Measurements from ENCODE around the gene TMEM266.

The TMEM266 gene

DNA sequence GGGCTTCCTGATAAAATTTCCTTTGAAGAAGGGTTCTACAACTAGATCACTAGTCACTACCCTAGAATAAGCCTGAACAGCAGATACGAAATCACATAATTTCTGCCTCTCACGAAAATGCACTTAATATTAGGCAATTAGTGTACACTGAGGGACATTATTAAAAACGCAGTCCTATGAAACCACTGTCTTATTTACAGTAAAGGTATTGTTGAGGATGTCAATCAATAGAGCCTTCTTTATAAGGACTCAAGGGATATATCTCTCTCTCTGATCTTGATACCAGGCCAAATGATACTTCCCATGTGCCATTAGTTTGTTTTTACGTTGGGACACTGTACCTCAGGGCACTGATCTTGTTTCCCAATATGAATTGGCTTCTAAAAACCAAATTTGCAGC, 191.9 kb downstream of the TMEM266 start:
- no peak for DNase-seq (ENCODE audit: low spot score)

DNA sequence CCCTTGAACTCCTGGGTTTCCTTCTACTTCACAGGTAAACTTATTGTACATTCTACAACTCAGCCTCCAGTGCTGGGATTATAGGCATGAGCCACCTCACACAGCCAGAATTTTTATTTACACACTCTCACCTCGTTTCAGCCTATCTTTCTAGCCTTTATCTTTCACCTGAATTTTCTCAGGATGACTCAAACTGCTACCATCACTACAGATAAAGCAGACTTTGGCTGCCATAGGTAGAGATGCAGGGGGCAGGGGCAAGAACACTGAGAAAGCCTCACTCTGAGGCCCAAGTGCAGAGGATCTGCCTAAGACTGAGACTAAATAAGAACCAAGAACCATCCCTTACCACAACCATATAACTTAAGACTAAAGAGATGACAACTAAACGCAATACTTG, 192.5 kb downstream of the TMEM266 start:
- DNase-seq (ENCODE audit: low spot score), result no peak

DNA sequence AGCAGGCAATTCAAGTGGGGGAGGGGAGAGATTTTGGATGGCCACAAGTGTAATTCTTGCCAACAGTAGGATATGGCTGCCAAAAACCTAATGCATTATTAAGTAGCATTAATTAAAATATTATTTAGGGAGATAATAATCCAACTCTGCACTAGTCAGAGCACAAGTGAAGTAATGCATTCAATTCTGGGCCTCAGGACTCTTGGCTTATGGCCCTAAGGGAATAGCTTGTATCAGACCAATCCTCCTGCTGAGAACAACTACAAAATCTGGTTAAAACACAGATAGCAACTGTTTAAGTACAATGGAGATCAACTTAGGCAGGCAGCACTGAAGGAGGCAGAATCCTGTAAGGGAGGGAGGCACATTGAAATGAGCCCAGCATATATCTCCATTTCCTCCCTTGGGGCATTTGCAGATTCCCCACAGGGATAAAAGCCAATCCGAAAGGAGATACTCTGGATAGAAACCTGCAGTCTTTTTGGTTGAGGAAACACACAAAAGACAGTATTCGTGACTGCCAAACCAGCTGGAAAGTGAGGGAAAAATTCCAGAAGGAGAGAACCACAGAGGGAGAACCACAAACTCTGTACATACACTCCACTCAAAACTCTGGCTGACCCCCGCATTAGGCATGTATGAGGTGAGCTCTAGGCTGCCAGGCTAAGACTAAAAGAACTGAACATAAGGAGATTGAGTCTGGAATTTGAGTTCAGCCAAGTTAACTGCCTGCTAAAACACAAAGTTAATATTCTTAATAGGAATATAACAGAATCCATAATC, 194.1 kb downstream of the TMEM266 start:
- DNase-seq (ENCODE audit: low spot score), result no peak
